Measurements from ENCODE around the gene CCDC124. TPM values are rescaled to one million over a fixed set of nuclear protein-coding genes. Genes with fewer than 3 reads are reported as not detected.

CCDC124 gene
- total RNA-seq, 1 donor from 2014 or later = 85.9 TPM

- intact Hi-C loops (cut with DNase I) = no loop called here
Observed at GRCh38 chr19:17950310-17951156, 17.7 kb downstream of the CCDC124 start.

GRCh38 chr19:17951157-17951989, 18.6 kb downstream of the CCDC124 start:
- intact Hi-C loops (cut with DNase I) = no loop called here
- no peak for DNase-seq (ENCODE audit: missing footprints)
- ATAC-seq = no peak

More at GRCh38 chr19:17950310-17951156, 17.7 kb downstream of the CCDC124 start:
- ATAC-seq (no peak), DNase-seq (ENCODE audit: missing footprints) (no peak)

DNA sequence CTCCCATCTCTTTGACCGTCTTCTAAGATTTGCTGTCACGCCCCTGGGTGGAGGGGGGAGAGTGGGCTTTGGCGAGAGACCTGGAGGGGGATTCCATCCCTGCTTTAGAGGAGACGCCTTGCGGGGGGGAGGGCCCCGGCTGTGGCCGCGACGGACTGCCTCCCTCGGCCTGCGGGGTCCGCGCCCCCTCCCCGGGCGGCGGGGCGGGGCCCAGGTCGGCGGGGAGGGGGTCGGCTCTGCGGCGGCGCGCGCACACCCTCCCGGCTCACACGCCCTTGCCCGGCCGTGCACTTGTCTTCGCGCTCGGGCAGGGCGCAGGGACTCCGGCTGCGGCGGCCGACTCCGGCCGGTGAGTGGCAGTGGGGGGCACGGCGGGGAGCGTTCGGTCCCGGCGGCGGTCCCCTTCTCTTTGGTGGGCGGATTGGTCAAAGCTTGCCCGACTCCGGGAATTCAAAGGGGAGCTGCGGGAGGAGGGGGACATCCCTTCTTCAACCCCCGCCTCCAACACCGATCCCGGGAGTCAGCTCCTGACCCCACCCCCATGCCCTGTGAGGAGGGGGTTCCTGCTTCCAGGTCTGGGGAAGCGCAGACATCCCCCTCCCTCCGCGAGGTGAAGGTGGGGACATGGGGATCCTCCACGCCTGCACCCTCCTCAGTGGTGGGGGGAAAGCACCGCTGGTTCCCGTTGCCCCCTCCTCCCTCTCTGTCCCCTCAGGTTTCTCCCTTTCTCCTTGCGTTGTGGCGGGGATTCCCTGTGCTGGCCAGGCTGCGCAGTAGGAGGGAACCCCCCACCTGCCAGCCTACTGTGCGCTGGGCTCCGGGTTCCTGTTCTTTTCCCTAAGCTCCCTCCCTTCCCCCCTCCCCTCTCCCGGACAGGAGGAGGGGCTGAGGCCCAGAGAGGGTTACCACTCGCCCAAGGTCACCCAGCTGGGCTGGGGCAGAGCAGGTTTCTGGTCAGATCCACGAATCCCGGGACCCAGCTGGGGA, 19.5 kb downstream of the CCDC124 start:
- no peak for DNase-seq (ENCODE audit: missing footprints)
- no peak for ATAC-seq
- intact Hi-C loops (cut with DNase I) = no loop called here

- ATAC-seq = no peak
- intact Hi-C loops (cut with DNase I) = no loop called here
- DNase-seq (ENCODE audit: missing footprints) = no peak
Observed at GRCh38 chr19:17953316-17953801, 20.5 kb downstream of the CCDC124 start.

- DNase-seq (ENCODE audit: missing footprints) (no peak), ATAC-seq (no peak)
- intact Hi-C loops (cut with DNase I) = no loop called here
Observed at GRCh38 chr19:17953869-17954268, 21.1 kb downstream of the CCDC124 start.

- intact Hi-C loops (cut with DNase I) = no loop called here
- no peak for ATAC-seq
- DNase-seq (ENCODE audit: missing footprints) = no peak
Observed at GRCh38 chr19:17954401-17954800, 21.6 kb downstream of the CCDC124 start.

- DNase-seq (ENCODE audit: missing footprints) (no peak), ATAC-seq (no peak)
Observed at GRCh38 chr19:17957149-17957849, 24.5 kb downstream of the CCDC124 start.

DNA sequence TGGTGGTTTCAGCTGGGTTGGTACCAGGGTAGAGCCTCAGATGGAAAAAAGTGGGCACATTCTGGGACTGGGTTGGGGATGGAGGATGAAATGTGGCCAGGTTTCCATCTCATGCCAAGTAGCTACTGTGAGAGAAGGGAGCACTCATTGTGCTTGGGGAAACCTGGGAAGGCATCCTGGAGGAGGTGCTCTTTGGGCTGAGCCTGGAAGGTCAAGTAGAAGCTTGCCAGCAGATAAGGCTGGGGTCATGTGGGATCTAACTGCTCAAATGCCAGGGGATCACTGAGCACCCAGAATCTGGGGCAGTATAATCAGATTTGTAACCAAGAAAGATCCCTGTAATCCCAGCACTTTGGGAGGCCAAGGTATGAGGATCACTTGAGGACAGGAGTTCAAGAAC, 25.1 kb downstream of the CCDC124 start:
- DNase-seq (ENCODE audit: missing footprints) = no peak
- ATAC-seq = no peak
- intact Hi-C loops (cut with DNase I) = no loop called here

More at GRCh38 chr19:17957149-17957849, 24.5 kb downstream of the CCDC124 start:
- intact Hi-C loops (cut with DNase I) = no loop called here

DNA sequence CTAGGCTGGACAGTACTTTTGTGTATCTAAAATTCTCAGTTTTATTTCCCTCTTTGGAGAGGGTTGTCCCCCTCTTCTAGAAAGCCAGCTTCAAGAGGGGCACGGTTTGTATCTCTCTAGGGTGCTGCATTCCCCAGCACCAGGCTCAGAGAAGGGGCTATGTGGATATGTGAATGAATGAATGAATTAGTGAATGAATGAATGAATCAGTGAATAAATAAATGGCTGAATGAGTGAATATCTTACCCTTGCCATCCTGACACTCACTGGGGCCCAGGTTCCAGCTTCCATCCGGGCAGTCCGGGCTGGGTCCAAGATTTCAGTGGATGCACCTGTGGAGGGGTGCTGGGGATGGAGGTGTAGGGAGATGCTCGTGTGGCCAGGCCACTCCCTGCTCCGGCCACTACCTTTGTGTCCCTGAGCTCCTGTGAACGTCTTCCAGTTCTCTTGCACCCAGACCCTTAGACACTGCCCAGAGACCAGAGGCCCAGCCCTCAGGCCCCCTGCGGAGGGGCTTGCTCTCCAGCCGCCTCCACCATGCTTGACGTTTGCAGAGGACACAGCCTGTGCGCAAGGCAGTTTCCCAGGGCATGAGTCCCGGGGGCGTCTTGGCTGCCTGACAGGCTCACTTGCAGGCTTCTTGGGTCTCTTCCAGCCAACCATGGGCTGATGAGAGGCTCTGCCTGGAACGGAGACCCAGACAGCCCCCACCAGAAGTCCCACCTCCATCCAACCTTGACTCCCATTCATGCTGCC, 31.3 kb downstream of the CCDC124 start:
- intact Hi-C loops (cut with DNase I) = no loop called here
- no peak for DNase-seq (ENCODE audit: missing footprints)
- no peak for ATAC-seq

DNA sequence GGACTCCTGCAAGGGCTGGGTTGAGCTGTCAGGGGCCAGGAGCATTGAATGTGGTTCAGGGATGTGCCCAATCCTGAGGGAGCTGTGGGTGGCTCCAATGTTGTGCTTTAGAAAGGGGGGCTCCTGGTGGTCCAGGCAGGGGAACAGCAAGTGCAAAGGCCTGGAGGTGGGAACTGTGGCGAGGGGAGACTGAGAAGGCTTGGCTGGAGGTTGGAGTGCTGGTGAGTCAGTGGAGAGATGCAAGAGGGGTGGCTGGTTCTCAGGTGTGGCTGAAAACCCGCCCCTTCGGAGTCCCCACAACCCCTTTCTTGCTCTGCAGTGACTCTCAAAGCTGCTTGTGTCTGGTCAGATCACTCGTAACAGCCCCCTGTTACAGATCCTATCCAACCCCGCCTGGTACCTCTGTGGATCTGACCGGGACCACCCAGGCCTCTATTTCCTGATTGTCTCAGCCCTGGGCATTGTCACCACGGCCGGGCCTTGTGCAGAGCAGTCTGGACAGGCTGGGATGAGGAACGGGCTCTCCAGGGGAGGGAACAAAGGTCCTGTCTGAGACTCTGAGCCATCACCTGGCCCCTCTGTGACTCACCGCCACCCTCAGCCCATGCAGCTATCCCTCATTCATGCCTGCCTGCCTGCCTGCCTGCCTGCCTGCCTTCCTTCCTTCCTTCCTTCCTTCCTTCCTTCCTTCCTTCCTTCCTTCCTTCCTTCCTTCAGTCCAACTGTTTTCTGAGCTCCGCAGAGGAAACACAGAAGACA, 32.7 kb downstream of the CCDC124 start:
- ATAC-seq (no peak), DNase-seq (ENCODE audit: missing footprints) (no peak)
- intact Hi-C loops (cut with DNase I) = no loop called here

DNA sequence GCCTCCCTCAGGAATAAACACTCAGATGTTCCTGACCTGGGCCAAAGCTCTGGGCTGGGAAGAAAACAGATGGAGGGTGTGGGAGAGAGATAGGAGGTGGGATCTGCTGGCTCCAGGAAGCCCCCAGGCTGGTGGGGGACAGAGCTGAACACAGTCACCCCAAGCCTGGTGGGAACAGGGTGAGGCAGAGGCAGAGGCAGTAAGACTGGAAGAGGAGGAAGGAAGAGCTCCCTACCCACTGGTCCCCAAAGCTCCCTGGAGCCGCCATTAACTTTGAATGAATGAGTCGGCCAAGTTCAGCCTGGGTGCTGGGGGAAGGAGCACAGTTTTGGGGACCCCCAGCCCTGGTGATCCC, 33.3 kb downstream of the CCDC124 start:
- ATAC-seq (no peak), DNase-seq (ENCODE audit: missing footprints) (no peak)
- intact Hi-C loops (cut with DNase I) = no loop called here

DNA sequence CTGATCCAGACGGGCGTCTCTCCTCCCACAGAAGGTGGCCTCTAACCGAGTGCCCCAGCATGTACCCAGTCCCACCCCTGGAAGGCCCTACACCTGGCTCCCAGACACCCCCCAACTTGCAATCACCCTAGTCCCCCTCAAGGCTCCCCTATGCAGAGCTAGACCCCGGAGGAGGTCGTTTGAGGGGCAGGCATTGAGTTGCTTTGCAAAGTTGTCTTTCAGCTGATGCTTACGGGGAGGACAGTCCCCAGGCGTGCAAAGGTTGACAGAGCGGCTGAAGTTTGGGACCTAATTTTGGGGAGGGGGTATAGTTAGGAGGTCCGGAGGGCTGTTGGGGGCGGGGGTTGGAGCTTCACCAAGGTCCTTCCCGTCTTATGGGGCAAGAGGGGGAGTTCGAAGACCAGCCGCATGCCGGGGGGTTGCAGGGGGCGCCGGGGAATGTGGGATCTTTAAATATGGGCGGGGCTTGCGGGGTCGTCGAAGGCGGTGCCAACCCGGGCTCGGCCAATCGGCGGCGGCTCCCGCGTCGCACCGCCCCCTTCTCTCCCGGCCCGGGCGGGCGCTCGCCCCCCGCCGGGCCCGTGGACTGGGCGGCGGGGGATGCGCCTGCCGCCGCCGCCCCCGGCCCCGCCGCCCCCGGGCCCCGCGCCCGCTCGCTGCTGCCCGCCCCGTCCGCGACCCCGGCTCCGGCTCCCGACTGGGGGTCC, 33.9 kb downstream of the CCDC124 start, which contains the start of gene KCNN1:
TSS of gene KCNN1 (plus strand) at position 558 of the 707 bp plus-strand sequence. CDS start 6,782 bp downstream, outside the sequence.
- intact Hi-C loops (cut with DNase I) = no loop called here
- no peak for ATAC-seq
- DNase-seq (ENCODE audit: missing footprints) = no peak

- intact Hi-C loops (cut with DNase I) = no loop called here
- no peak for DNase-seq (ENCODE audit: missing footprints)
- no peak for ATAC-seq
Observed at GRCh38 chr19:17967257-17968051, 34.6 kb downstream of the CCDC124 start.

DNA sequence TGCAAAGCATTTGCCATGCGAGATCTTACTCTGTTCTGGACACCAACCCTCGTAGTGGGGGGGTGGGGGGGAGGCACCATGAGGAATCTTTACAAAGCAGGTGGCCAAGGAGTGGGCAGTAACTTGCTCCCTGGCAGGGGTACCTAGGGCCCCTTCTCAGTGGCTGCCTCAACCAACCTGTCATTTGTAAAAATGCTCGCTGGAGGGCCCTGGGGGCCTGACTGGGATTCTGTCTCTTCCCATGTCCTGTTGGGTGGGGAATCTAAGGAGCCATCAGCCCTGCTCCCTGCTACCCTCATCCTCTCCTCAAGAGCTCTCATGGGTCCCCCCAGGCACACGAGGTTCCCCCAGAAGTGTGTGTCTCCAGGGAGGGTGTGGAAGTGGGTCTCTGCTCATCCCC, 35.5 kb downstream of the CCDC124 start:
- intact Hi-C loops (cut with DNase I) = no loop called here
- DNase-seq (ENCODE audit: missing footprints) = no peak
- no peak for ATAC-seq

GRCh38 chr19:17969096-17969792, 36.4 kb downstream of the CCDC124 start:
- DNase-seq (ENCODE audit: missing footprints) = no peak
- intact Hi-C loops (cut with DNase I) = no loop called here
- no peak for ATAC-seq
